HEK293 (cell line): ENCODE data around the gene CPLX3.

Experiments
- ELK4 ChIP-seq: IDR thresholded peaks from 2 replicates; pipeline ENCODE4 v1.6.1; 2011; ENCODE audit warnings: mild to moderate bottlenecking, low read depth, low read length, borderline replicate concordance
- GLIS1 ChIP-seq: fragments of 450-650 bp; formaldehyde crosslinking; IDR thresholded peaks from 2 replicates; pipeline ENCODE4 v1.5.1; 2016; ENCODE audit warnings: missing biosample characterization, missing genetic modification characterization
- HOXA7 ChIP-seq: sonication (generic); formaldehyde crosslinking; IDR thresholded peaks from 2 replicates; pipeline ENCODE4 v1.8.1; 2022; ENCODE audit warnings: missing genetic modification reagents, borderline replicate concordance
- IKZF3 ChIP-seq: fragments of 450-650 bp; IDR thresholded peaks from 2 replicates; pipeline ENCODE4 v1.5.0; 2018; ENCODE audit warnings: missing biosample characterization, mild to moderate bottlenecking, missing genetic modification characterization, moderate library complexity
- KLF10 ChIP-seq: fragments of 450-650 bp; IDR thresholded peaks from 2 replicates; pipeline ENCODE4 v1.5.1; 2018; ENCODE audit warnings: missing biosample characterization, mild to moderate bottlenecking, missing genetic modification characterization
- MEIS1 ChIP-seq: sonication (generic); formaldehyde crosslinking; IDR thresholded peaks from 2 replicates; pipeline ENCODE4 v1.8.1; 2022; ENCODE audit warnings: missing genetic modification reagents, mild to moderate bottlenecking, borderline replicate concordance
- MYNN ChIP-seq: fragments of 450-650 bp; formaldehyde crosslinking; IDR thresholded peaks from 2 replicates; pipeline ENCODE4 v1.5.1; 2016; ENCODE audit warnings: missing biosample characterization, missing genetic modification characterization, borderline replicate concordance
- OVOL3 ChIP-seq: fragments of 450-650 bp; formaldehyde crosslinking; IDR thresholded peaks from 2 replicates; pipeline ENCODE4 v1.5.1; 2016; ENCODE audit warnings: missing biosample characterization, missing genetic modification characterization
- PRDM6 ChIP-seq: fragments of 450-650 bp; formaldehyde crosslinking; IDR thresholded peaks from 2 replicates; pipeline ENCODE4 v1.5.1; 2017; ENCODE audit warnings: missing biosample characterization, missing genetic modification characterization
- RBAK ChIP-seq: fragments of 450-650 bp; formaldehyde crosslinking; IDR thresholded peaks from 2 replicates; pipeline ENCODE4 v1.5.1; 2016; ENCODE audit warnings: missing biosample characterization, missing genetic modification characterization
- REPIN1 ChIP-seq: fragments of 450-650 bp; formaldehyde crosslinking; IDR thresholded peaks from 2 replicates; pipeline ENCODE4 v1.5.1; 2017; ENCODE audit warnings: missing biosample characterization, missing genetic modification characterization, low read depth
- SETDB1 ChIP-seq: IDR thresholded peaks from one replicate; pipeline ENCODE4 v1.6.1; 2017; ENCODE audit warnings: mild to moderate bottlenecking, low read length, moderate library complexity, mixed read lengths; ENCODE audit not compliant: insufficient read length
- SP7 ChIP-seq: fragments of 450-650 bp; formaldehyde crosslinking; IDR thresholded peaks from 2 replicates; pipeline ENCODE4 v1.5.1; 2016; ENCODE audit warnings: missing biosample characterization, missing genetic modification characterization
- ZBTB20 ChIP-seq: fragments of 450-650 bp; formaldehyde crosslinking; IDR thresholded peaks from 2 replicates; pipeline ENCODE4 v1.5.1; 2016; ENCODE audit warnings: missing biosample characterization, missing genetic modification characterization
- ZBTB49 ChIP-seq: fragments of 450-650 bp; formaldehyde crosslinking; IDR thresholded peaks from 2 replicates; pipeline ENCODE4 v1.5.1; 2016; ENCODE audit warnings: missing biosample characterization, missing genetic modification characterization, low read depth
- ZEB2 ChIP-seq: fragments of 450-650 bp; formaldehyde crosslinking; IDR thresholded peaks from 2 replicates; pipeline ENCODE4 v1.5.1; 2016; ENCODE audit warnings: missing biosample characterization, missing genetic modification characterization
- ZFHX2 ChIP-seq: fragments of 450-650 bp; formaldehyde crosslinking; conservative IDR thresholded peaks from 2 replicates; pipeline ENCODE4 v1.5.1; 2016; ENCODE audit warnings: missing biosample characterization, missing genetic modification characterization
- ZNF112 ChIP-seq: fragments of 450-650 bp; formaldehyde crosslinking; IDR thresholded peaks from 2 replicates; pipeline ENCODE4 v1.5.0; 2017; ENCODE audit warnings: missing biosample characterization, missing genetic modification characterization
- ZNF132 ChIP-seq: fragments of 450-650 bp; formaldehyde crosslinking; IDR thresholded peaks from 2 replicates; pipeline ENCODE4 v1.5.1; 2017; ENCODE audit warnings: missing biosample characterization, missing genetic modification characterization, borderline replicate concordance
- ZNF214 ChIP-seq: fragments of 450-650 bp; formaldehyde crosslinking; IDR thresholded peaks from 2 replicates; pipeline ENCODE4 v1.5.1; 2017; ENCODE audit warnings: missing biosample characterization, mild to moderate bottlenecking, missing genetic modification characterization, borderline replicate concordance
- ZNF266 ChIP-seq: fragments of 450-650 bp; formaldehyde crosslinking; IDR thresholded peaks from 2 replicates; pipeline ENCODE4 v1.5.1; 2016; ENCODE audit warnings: missing biosample characterization, missing genetic modification characterization, low read depth
- ZNF335 ChIP-seq: fragments of 450-650 bp; formaldehyde crosslinking; conservative IDR thresholded peaks from 2 replicates; pipeline ENCODE4 v1.5.1; 2016; ENCODE audit warnings: missing biosample characterization, missing genetic modification characterization
- ZNF37A ChIP-seq: fragments of 450-650 bp; IDR thresholded peaks from 2 replicates; pipeline ENCODE4 v1.5.1; 2018; ENCODE audit warnings: missing biosample characterization, missing genetic modification characterization
- ZNF416 ChIP-seq: fragments of 450-650 bp; formaldehyde crosslinking; IDR thresholded peaks from 2 replicates; pipeline ENCODE4 v1.5.1; 2016; ENCODE audit warnings: missing biosample characterization, missing genetic modification characterization
- ZNF426 ChIP-seq: fragments of 450-650 bp; formaldehyde crosslinking; IDR thresholded peaks from 2 replicates; pipeline ENCODE4 v1.5.1; 2017; ENCODE audit warnings: missing biosample characterization, missing genetic modification characterization, mild to moderate bottlenecking, inconsistent platforms, moderate library complexity
- ZNF501 ChIP-seq: fragments of 450-650 bp; formaldehyde crosslinking; IDR thresholded peaks from 2 replicates; pipeline ENCODE4 v1.5.1; 2016; ENCODE audit warnings: missing biosample characterization, missing genetic modification characterization
- ZXDB ChIP-seq: fragments of 450-650 bp; formaldehyde crosslinking; IDR thresholded peaks from 2 replicates; pipeline ENCODE4 v1.5.1; 2016; ENCODE audit warnings: missing biosample characterization, missing genetic modification characterization
- TF ChIP-seq, protein P1 (sequence below): fragments of 450-650 bp; formaldehyde crosslinking; IDR thresholded peaks from 2 replicates; pipeline ENCODE4 v1.5.1; 2016; ENCODE audit warnings: missing biosample characterization, missing genetic modification characterization, borderline replicate concordance

CPLX3 gene

DNA sequence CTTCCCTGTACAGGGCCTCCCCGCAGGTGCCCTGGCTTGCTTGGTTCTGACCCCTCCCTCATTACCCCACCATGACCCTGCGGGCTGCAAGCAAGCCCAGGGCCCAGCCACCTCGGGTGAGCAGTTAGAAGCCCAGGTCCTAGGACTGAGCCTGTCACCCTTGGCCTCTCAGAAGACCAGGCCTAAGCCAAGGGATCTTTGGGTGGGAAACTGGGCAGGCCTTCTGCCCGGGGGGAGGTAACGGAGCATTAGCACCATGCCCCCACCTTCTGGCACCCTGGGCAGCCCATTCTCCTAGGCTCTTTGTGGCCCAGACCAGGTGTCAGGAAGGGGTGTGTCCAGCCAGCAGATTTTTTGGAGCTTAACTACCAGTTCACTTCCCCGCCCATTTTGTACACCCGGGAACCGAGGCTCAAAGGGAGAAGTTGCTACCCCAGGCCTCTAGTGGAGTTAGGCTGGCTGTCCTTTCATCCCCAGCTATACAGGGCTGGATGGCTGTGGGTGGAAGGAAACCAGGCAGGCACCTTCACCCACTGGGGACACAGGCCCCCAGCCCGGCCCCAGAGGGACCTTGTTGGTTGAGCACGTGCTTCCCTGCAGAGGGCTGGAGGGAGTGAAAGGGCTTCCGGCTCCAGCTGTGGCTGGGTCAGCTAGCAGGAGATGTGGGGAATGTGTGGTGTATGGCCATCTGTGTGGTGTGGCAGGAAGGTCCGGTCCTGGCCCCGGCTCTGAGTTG lies 43.2 kb upstream of the CPLX3 start (continued):
- TF ChIP-seq, protein P1, sequence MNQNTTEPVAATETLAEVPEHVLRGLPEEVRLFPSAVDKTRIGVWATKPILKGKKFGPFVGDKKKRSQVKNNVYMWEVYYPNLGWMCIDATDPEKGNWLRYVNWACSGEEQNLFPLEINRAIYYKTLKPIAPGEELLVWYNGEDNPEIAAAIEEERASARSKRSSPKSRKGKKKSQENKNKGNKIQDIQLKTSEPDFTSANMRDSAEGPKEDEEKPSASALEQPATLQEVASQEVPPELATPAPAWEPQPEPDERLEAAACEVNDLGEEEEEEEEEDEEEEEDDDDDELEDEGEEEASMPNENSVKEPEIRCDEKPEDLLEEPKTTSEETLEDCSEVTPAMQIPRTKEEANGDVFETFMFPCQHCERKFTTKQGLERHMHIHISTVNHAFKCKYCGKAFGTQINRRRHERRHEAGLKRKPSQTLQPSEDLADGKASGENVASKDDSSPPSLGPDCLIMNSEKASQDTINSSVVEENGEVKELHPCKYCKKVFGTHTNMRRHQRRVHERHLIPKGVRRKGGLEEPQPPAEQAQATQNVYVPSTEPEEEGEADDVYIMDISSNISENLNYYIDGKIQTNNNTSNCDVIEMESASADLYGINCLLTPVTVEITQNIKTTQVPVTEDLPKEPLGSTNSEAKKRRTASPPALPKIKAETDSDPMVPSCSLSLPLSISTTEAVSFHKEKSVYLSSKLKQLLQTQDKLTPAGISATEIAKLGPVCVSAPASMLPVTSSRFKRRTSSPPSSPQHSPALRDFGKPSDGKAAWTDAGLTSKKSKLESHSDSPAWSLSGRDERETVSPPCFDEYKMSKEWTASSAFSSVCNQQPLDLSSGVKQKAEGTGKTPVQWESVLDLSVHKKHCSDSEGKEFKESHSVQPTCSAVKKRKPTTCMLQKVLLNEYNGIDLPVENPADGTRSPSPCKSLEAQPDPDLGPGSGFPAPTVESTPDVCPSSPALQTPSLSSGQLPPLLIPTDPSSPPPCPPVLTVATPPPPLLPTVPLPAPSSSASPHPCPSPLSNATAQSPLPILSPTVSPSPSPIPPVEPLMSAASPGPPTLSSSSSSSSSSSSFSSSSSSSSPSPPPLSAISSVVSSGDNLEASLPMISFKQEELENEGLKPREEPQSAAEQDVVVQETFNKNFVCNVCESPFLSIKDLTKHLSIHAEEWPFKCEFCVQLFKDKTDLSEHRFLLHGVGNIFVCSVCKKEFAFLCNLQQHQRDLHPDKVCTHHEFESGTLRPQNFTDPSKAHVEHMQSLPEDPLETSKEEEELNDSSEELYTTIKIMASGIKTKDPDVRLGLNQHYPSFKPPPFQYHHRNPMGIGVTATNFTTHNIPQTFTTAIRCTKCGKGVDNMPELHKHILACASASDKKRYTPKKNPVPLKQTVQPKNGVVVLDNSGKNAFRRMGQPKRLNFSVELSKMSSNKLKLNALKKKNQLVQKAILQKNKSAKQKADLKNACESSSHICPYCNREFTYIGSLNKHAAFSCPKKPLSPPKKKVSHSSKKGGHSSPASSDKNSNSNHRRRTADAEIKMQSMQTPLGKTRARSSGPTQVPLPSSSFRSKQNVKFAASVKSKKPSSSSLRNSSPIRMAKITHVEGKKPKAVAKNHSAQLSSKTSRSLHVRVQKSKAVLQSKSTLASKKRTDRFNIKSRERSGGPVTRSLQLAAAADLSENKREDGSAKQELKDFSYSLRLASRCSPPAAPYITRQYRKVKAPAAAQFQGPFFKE = no peak
- TF ChIP-seq ZBTB49 (tag by site-specific recombination) (no peak), ZNF37A (tag by site-specific recombination) (no peak), PRDM6 (tag by site-specific recombination) (no peak), RBAK (tag by site-specific recombination) (no peak), MEIS1 (CRISPR knock-in tag) (no peak), KLF10 (tag by site-specific recombination) (peak; percentile 86), REPIN1 (tag by site-specific recombination) (no peak), HOXA7 (CRISPR knock-in tag) (no peak), ZNF214 (tag by site-specific recombination) (no peak), GLIS1 (peak; percentile 77), IKZF3 (no peak; the same call in 1 of the 2 replicates), SP7 (peak; percentile 46; the same call in 1 of the 2 replicates), ZEB2 (tag by site-specific recombination) (no peak), MYNN (no peak), OVOL3 (tag by site-specific recombination) (no peak), SETDB1 (no peak), ZNF132 (tag by site-specific recombination) (no peak), ZFHX2 (0 out of 2 replicates have a peak, but pooled peaks have one; percentile 18), ZNF501 (tag by site-specific recombination) (no peak), ZXDB (tag by site-specific recombination) (no peak), ELK4 (no peak), ZNF335 (peak; percentile 82), ZBTB20 (peak; percentile 64), ZNF266 (tag by site-specific recombination) (no peak), ZNF426 (tag by site-specific recombination) (no peak), ZNF112 (tag by site-specific recombination) (no peak), ZNF416 (tag by site-specific recombination) (no peak)
